WTC11 (cell line): ENCODE data around the gene GPX4. TPM values are rescaled to one million over a fixed set of nuclear protein-coding genes. Genes with fewer than 3 reads are reported as not detected.
A peak's percentile ranks its signal among the peaks of the same experiment; 100 is the strongest.

Experiments used
- ATAC-seq: fragments of 200-7000 bp; cut with Tn5 transposase; 2 replicates; pipeline ENCODE4 v1.10.0; 2021; ENCODE audit warnings: mild to moderate bottlenecking, moderate library complexity
- Bru-seq: library from RNA; stranded (reverse); fragments of 400-500 nt; gene quantifications from one replicate; lab custom pipeline; 2021; lab: Mats Ljungman, UMichigan
- CTCF ChIA-PET: fragments of 300-600 bp; sonication (Branson Sonifier 250); formaldehyde crosslinking; loops from one replicate; lab custom pipeline; 2021; ENCODE audit warnings: antibody characterized with exemption; lab: Charles Lee
- POLR2A ChIA-PET: fragments of 350-600 bp; sonication (Branson Sonifier 250); formaldehyde crosslinking; loops from one replicate; lab custom pipeline; 2021; ENCODE audit warnings: antibody characterized with exemption; lab: Charles Lee
- DNase-seq: peaks from one replicate; pipeline ENCODE4 v3.0.0; 2021; ENCODE audit warnings: low spot score
- H3K27ac Mint-ChIP-seq: 2 replicates; pipeline ENCODE4 v1.8.0; 2021; ENCODE audit warnings: mixed read lengths
- H3K27me3 Mint-ChIP-seq: 2 replicates; pipeline ENCODE4 v1.8.0; 2021; ENCODE audit warnings: low read depth, mild to moderate bottlenecking, moderate library complexity, mixed read lengths
- H3K36me3 Mint-ChIP-seq: 2 replicates; pipeline ENCODE4 v1.8.0; 2021; ENCODE audit warnings: mixed read lengths
- H3K4me1 Mint-ChIP-seq: 2 replicates; pipeline ENCODE4 v1.8.0; 2022; ENCODE audit warnings: mixed read lengths
- H3K4me3 Mint-ChIP-seq: 2 replicates; pipeline ENCODE4 v1.8.0; 2021; ENCODE audit warnings: mild to moderate bottlenecking, moderate library complexity, mixed read lengths
- H3K9me3 Mint-ChIP-seq: 2 replicates; pipeline ENCODE4 v1.8.0; 2021; ENCODE audit warnings: mixed read lengths
- ARID4B ChIP-seq: sonication (generic); formaldehyde crosslinking; IDR thresholded peaks from 2 replicates; pipeline ENCODE4 v1.8.0; 2023; ENCODE audit warnings: missing genetic modification reagents, mild to moderate bottlenecking, borderline replicate concordance
- E2F5 ChIP-seq: sonication (generic); formaldehyde crosslinking; IDR thresholded peaks from 2 replicates; pipeline ENCODE4 v1.8.1; 2022; ENCODE audit warnings: mild to moderate bottlenecking, moderate library complexity, missing genetic modification reagents
- ETV6 ChIP-seq: sonication (generic); formaldehyde crosslinking; IDR thresholded peaks from 2 replicates; pipeline ENCODE4 v1.8.1; 2022; ENCODE audit warnings: mild to moderate bottlenecking, missing genetic modification reagents
- FOXP1 ChIP-seq: sonication (generic); formaldehyde crosslinking; IDR thresholded peaks from 2 replicates; pipeline ENCODE4 v1.8.0; 2022; ENCODE audit warnings: missing genetic modification reagents, mild to moderate bottlenecking, moderate library complexity, borderline replicate concordance
- KAT7 ChIP-seq: sonication (generic); formaldehyde crosslinking; IDR thresholded peaks from 2 replicates; pipeline ENCODE4 v1.8.1; 2023; ENCODE audit warnings: missing genetic modification reagents, mild to moderate bottlenecking, borderline replicate concordance
- MAX ChIP-seq: sonication (generic); formaldehyde crosslinking; IDR thresholded peaks from 2 replicates; pipeline ENCODE4 v1.8.0; 2022; ENCODE audit warnings: mild to moderate bottlenecking, missing genetic modification reagents
- MLX ChIP-seq: sonication (generic); formaldehyde crosslinking; IDR thresholded peaks from 2 replicates; pipeline ENCODE4 v1.8.1; 2023; ENCODE audit warnings: mild to moderate bottlenecking, missing genetic modification reagents, moderate library complexity
- NFYB ChIP-seq: sonication (generic); formaldehyde crosslinking; conservative IDR thresholded peaks from 2 replicates; pipeline ENCODE4 v1.8.0; 2022; ENCODE audit warnings: low read depth, missing genetic modification reagents
- RELA ChIP-seq: sonication (generic); formaldehyde crosslinking; IDR thresholded peaks from 2 replicates; pipeline ENCODE4 v1.8.1; 2022; ENCODE audit warnings: missing genetic modification reagents, mild to moderate bottlenecking, borderline replicate concordance
- RORB ChIP-seq: fragments of 250-450 bp; sonication (Bioruptor Pico); IDR thresholded peaks from 2 replicates; pipeline ENCODE4 v1.9.0; 2021; ENCODE audit warnings: mild to moderate bottlenecking
- SMAD4 ChIP-seq: sonication (generic); formaldehyde crosslinking; IDR thresholded peaks from 2 replicates; pipeline ENCODE4 v1.8.0; 2022; ENCODE audit warnings: mild to moderate bottlenecking, missing genetic modification reagents
- SP1 ChIP-seq: sonication (generic); formaldehyde crosslinking; conservative IDR thresholded peaks from 2 replicates; pipeline ENCODE4 v1.8.1; 2022; ENCODE audit warnings: missing genetic modification reagents
- ZNF219 ChIP-seq: sonication (generic); formaldehyde crosslinking; IDR thresholded peaks from 2 replicates; pipeline ENCODE4 v1.8.0; 2023; ENCODE audit warnings: missing genetic modification reagents, mild to moderate bottlenecking, borderline replicate concordance
- ZNF416 ChIP-seq: fragments of 250-450 bp; sonication (Bioruptor Pico); IDR thresholded peaks from 2 replicates; pipeline ENCODE4 v1.9.0; 2021; ENCODE audit warnings: mild to moderate bottlenecking, inconsistent platforms
- ZNF423 ChIP-seq: fragments of 250-450 bp; sonication (Bioruptor Pico); IDR thresholded peaks from 2 replicates; pipeline ENCODE4 v2.1.2; 2022; ENCODE audit warnings: mild to moderate bottlenecking, moderate library complexity
- long read RNA-seq, 3 experiments: library from RNA in 1 of 3; library from capped mRNA in 1 of 3; library from polyadenylated mRNA in 1 of 3; unstranded in 2 of 3; stranded (forward) in 1 of 3; transcript quantifications; one replicate each; pipeline ENCODE4 v2.0.0, GENCODE V29; 2021
- total RNA-seq: library from RNA; stranded (reverse); gene quantifications from 3 replicates; pipeline ENCODE4 v1.2.3, GENCODE V29; 2021
- TF ChIP-seq, protein P1 (sequence below): fragments of 250-450 bp; sonication (Bioruptor Pico); IDR thresholded peaks from 2 replicates; pipeline ENCODE4 v1.9.0; 2021; ENCODE audit warnings: mild to moderate bottlenecking
- TF ChIP-seq, protein P2 (sequence below): fragments of 250-450 bp; sonication (Bioruptor Pico); IDR thresholded peaks from 2 replicates; pipeline ENCODE4 v1.9.0; 2021; ENCODE audit warnings: mild to moderate bottlenecking
- TF ChIP-seq, protein P3 (sequence below): sonication (generic); formaldehyde crosslinking; IDR thresholded peaks from 2 replicates; pipeline ENCODE4 v1.8.0; 2022; ENCODE audit warnings: mild to moderate bottlenecking, missing genetic modification reagents
- TF ChIP-seq, protein P4 (sequence below): sonication (generic); formaldehyde crosslinking; IDR thresholded peaks from 2 replicates; pipeline ENCODE4 v1.8.0; 2023; ENCODE audit warnings: missing genetic modification reagents
- TF ChIP-seq, protein P5 (sequence below): sonication (generic); formaldehyde crosslinking; IDR thresholded peaks from 2 replicates; pipeline ENCODE4 v1.8.1; 2023; ENCODE audit warnings: mild to moderate bottlenecking, missing genetic modification reagents

Gene GPX4
- 363 to 377 TPM (median 368 TPM) in 3 replicates for total RNA-seq
- Bru-seq, nascent RNA, result percentile 82 among the genes with signal in this experiment
- long read RNA-seq, experiment 1, transcript GPX4-201 (7 exons, 919 nt), result major isoform, 291 of 411 reads
- long read RNA-seq, experiment 1, partial matches to known transcripts, result 7 of 411 reads
- long read RNA-seq, experiment 1, other reads (novel, unspliced or antisense), result 106 of 411 reads
- long read RNA-seq, experiment 2, transcript GPX4-201 (7 exons, 919 nt), result major isoform, 56 of 457 reads
- long read RNA-seq, experiment 2, partial matches to known transcripts, result 67 of 457 reads
- long read RNA-seq, experiment 2, other reads (novel, unspliced or antisense), result 324 of 457 reads
- long read RNA-seq, experiment 3, transcript GPX4-206 (7 exons, 803 nt), result minor isoform, 6 of 291 reads
- long read RNA-seq, experiment 3, transcript GPX4-201 (7 exons, 919 nt), result major isoform, 211 of 291 reads
- long read RNA-seq, experiment 3, partial matches to known transcripts, result 4 of 291 reads
- long read RNA-seq, experiment 3, other reads (novel, unspliced or antisense), result 67 of 291 reads

GRCh38 chr19:1103708-1104310, at the start of gene GPX4:
TSS of gene GPX4 (plus strand) at chr19:1103994. CDS start at chr19:1104044, 50 bp downstream.
- Mint-ChIP-seq H3K27me3 (no peaks in the 10 kb centered on the region), H3K36me3 (no peaks in the 10 kb centered on the region), H3K4me1 (peaks cover 15% of the 10 kb centered on the region), H3K4me3 (peak within 1 kb of the TSS; percentile 71), H3K9me3 (no peaks in the 10 kb centered on the region), H3K27ac (peak within 1 kb of the TSS; percentile 72; the same call in 1 of the 2 replicates)
- ATAC-seq (peak; percentile 84), DNase-seq (peak; percentile 98)
- ChIA-PET POLR2A (interaction anchor here (0.5 to 1.1 kb wide), 6 partner anchors 10 to 87 kb away, joined by 3 to 5 read pairs (median 4); partner anchors contain the start of gene ARHGAP45), CTCF (interaction anchor here (0.7 to 4.7 kb wide), 13 partner anchors 9 to 163 kb away, joined by 3 to 27 read pairs (median 4); partner anchors contain the start of genes ARHGAP45, ATP5F1D and CNN2)
- TF ChIP-seq ARID4B (CRISPR knock-in tag) (peak; percentile 83; the same call in 1 of the 2 replicates), NFYB (CRISPR knock-in tag) (peak; percentile 91), ZNF219 (no peak), ETV6 (CRISPR knock-in tag) (peak; percentile 71), ZNF416 (CRISPR knock-in tag) (peak; percentile 60; the same call in 1 of the 2 replicates), FOXP1 (CRISPR knock-in tag) (peak; percentile 94), RORB (CRISPR knock-in tag) (no peak), ZNF423 (CRISPR knock-in tag) (no peak), MLX (CRISPR knock-in tag) (no peak), E2F5 (CRISPR knock-in tag) (peak; percentile 90; the same call in 1 of the 2 replicates), SP1 (CRISPR knock-in tag) (peak; percentile 97), SMAD4 (no peak), RELA (CRISPR knock-in tag) (no peak; the same call in 1 of the 2 replicates), MAX (CRISPR knock-in tag) (peak; percentile 30; the same call in 1 of the 2 replicates), KAT7 (no peak)
- TF ChIP-seq, protein P1, sequence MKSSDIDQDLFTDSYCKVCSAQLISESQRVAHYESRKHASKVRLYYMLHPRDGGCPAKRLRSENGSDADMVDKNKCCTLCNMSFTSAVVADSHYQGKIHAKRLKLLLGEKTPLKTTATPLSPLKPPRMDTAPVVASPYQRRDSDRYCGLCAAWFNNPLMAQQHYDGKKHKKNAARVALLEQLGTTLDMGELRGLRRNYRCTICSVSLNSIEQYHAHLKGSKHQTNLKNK (CRISPR knock-in tag), result no peak
- TF ChIP-seq, protein P2, sequence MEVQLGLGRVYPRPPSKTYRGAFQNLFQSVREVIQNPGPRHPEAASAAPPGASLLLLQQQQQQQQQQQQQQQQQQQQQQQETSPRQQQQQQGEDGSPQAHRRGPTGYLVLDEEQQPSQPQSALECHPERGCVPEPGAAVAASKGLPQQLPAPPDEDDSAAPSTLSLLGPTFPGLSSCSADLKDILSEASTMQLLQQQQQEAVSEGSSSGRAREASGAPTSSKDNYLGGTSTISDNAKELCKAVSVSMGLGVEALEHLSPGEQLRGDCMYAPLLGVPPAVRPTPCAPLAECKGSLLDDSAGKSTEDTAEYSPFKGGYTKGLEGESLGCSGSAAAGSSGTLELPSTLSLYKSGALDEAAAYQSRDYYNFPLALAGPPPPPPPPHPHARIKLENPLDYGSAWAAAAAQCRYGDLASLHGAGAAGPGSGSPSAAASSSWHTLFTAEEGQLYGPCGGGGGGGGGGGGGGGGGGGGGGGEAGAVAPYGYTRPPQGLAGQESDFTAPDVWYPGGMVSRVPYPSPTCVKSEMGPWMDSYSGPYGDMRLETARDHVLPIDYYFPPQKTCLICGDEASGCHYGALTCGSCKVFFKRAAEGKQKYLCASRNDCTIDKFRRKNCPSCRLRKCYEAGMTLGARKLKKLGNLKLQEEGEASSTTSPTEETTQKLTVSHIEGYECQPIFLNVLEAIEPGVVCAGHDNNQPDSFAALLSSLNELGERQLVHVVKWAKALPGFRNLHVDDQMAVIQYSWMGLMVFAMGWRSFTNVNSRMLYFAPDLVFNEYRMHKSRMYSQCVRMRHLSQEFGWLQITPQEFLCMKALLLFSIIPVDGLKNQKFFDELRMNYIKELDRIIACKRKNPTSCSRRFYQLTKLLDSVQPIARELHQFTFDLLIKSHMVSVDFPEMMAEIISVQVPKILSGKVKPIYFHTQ (CRISPR knock-in tag), result no peak
- TF ChIP-seq, protein P3, sequence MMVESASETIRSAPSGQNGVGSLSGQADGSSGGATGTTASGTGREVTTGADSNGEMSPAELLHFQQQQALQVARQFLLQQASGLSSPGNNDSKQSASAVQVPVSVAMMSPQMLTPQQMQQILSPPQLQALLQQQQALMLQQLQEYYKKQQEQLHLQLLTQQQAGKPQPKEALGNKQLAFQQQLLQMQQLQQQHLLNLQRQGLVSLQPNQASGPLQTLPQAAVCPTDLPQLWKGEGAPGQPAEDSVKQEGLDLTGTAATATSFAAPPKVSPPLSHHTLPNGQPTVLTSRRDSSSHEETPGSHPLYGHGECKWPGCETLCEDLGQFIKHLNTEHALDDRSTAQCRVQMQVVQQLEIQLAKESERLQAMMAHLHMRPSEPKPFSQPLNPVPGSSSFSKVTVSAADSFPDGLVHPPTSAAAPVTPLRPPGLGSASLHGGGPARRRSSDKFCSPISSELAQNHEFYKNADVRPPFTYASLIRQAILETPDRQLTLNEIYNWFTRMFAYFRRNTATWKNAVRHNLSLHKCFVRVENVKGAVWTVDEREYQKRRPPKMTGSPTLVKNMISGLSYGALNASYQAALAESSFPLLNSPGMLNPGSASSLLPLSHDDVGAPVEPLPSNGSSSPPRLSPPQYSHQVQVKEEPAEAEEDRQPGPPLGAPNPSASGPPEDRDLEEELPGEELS, result peak; percentile 55; the same call in 1 of the 2 replicates
- TF ChIP-seq, protein P4, sequence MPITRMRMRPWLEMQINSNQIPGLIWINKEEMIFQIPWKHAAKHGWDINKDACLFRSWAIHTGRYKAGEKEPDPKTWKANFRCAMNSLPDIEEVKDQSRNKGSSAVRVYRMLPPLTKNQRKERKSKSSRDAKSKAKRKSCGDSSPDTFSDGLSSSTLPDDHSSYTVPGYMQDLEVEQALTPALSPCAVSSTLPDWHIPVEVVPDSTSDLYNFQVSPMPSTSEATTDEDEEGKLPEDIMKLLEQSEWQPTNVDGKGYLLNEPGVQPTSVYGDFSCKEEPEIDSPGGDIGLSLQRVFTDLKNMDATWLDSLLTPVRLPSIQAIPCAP (CRISPR knock-in tag), result no peak
- TF ChIP-seq, protein P5, sequence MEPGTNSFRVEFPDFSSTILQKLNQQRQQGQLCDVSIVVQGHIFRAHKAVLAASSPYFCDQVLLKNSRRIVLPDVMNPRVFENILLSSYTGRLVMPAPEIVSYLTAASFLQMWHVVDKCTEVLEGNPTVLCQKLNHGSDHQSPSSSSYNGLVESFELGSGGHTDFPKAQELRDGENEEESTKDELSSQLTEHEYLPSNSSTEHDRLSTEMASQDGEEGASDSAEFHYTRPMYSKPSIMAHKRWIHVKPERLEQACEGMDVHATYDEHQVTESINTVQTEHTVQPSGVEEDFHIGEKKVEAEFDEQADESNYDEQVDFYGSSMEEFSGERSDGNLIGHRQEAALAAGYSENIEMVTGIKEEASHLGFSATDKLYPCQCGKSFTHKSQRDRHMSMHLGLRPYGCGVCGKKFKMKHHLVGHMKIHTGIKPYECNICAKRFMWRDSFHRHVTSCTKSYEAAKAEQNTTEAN (CRISPR knock-in tag), result peak; percentile 78; the same call in 1 of the 2 replicates
